ENCODE measurements around the gene KLHL7.

The KLHL7 gene

DNA sequence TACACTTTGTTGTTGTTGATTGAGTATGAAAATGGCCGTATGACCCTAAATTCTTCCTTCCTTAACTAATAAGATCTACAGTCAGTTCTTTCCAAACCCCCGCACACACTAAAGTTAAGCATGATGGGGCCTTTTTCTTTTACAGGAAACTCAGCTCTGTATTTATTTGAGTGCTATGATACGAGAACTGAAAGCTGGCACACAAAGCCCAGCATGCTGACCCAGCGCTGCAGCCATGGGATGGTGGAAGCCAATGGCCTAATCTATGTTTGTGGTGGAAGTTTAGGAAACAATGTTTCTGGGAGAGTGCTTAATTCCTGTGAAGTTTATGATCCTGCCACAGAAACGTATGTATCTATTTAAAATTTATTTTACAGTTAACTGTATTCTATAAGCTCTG lies 62.1 kb downstream of the KLHL7 start:
- Histone ChIP-seq H3K27me3 (no peaks in the 10 kb centered on the region), H3K36me3 (no peaks in the 10 kb centered on the region), H3K4me3 (ENCODE audit: low read depth, low read length) (no peak overlapping the region), H3K9me3 (no peaks in the 10 kb centered on the region), H3K4me1 (no peaks in the 10 kb centered on the region)
- TF ChIP-seq, protein P1, sequence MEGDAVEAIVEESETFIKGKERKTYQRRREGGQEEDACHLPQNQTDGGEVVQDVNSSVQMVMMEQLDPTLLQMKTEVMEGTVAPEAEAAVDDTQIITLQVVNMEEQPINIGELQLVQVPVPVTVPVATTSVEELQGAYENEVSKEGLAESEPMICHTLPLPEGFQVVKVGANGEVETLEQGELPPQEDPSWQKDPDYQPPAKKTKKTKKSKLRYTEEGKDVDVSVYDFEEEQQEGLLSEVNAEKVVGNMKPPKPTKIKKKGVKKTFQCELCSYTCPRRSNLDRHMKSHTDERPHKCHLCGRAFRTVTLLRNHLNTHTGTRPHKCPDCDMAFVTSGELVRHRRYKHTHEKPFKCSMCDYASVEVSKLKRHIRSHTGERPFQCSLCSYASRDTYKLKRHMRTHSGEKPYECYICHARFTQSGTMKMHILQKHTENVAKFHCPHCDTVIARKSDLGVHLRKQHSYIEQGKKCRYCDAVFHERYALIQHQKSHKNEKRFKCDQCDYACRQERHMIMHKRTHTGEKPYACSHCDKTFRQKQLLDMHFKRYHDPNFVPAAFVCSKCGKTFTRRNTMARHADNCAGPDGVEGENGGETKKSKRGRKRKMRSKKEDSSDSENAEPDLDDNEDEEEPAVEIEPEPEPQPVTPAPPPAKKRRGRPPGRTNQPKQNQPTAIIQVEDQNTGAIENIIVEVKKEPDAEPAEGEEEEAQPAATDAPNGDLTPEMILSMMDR (IDR thresholded peaks at IDR 0.05; ENCODE audit: low read depth, low read length), result no peak
- DNase-seq, result no peak

DNA sequence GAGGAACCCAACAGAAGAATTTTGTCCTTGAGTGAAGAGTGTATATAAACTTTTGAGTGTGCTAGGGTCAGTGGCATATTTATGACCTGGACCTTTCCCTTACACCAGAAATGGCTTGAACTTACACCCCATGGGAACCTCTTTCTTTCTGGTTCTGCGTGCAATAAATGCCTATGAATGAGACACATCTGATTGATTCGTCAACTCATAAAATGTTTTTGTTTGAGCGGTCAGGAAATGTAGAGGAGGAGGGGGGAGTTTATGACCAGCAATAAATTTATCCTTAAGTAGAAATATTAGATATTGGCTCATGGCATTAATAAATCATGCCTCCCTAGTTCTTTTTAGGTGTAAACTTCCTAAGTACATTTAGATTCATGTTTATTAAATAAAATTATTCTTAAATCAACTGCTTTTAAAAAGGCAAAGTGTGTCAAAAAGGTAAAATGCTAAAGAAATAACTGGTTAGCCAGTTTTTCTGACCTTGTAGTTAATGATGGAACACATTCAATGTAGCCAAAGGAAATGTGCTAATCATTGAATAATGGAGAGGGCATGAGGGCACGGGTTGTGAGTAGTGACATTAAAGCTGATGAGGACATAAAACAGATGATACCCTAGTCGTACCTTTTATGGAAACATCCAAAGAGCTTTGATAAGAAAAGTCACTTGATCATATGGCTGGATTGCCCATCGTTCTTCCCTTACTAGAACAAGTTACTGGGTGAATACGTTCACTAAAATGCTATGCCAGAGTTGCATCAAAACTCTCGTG lies 62.7 kb downstream of the KLHL7 start:
- Histone ChIP-seq H3K9me3 (no peaks in the 10 kb centered on the region), H3K4me3 (ENCODE audit: low read depth, low read length) (no peak overlapping the region), H3K27me3 (no peaks in the 10 kb centered on the region), H3K36me3 (no peaks in the 10 kb centered on the region), H3K4me1 (no peaks in the 10 kb centered on the region)
- no peak for DNase-seq
- TF ChIP-seq, protein P1 (IDR thresholded peaks at IDR 0.05; ENCODE audit: low read depth, low read length), result no peak

DNA sequence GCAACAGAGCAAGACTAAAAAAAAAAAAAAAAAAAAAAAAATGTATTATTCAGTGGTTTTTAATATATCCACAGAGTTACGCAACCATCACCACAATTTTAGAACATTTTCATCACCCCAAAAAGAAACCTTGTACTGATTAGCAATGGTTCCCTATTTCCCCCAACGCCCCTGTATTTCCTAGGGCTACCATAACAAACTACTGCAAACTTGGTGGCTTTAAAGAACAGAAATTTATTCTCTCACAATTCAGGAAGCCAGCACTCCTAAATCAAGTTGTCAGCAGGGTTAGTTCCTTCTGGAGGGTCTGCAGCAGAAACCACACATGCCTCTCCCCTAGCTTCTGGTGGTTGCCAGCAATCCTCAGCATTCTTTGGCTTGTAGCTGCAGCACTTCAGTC lies 70.4 kb downstream of the KLHL7 start:
- DNase-seq, result no peak

GRCh38 chr7:23181684-23182553 lies 76.3 kb downstream of the KLHL7 start, which contains the start of gene NUP42:
NUP42 (plus strand) TSS chr7:23182048; CDS start chr7:23182086, 38 bp downstream.
- TF ChIP-seq, protein P1 (IDR thresholded peaks at IDR 0.05; ENCODE audit: low read depth, low read length), result no peak
- Histone ChIP-seq H3K27me3 (no peaks in the 10 kb centered on the region), H3K9me3 (no peaks in the 10 kb centered on the region), H3K4me3 (ENCODE audit: low read depth, low read length) (peak within 1 kb of the TSS; percentile 75), H3K4me1 (no peaks in the 10 kb centered on the region; the same call in 1 of the 2 replicates), H3K36me3 (peaks cover 21% of the 10 kb centered on the region)
- peak; percentile 98 for DNase-seq

More for the DNA sequence above, 70.4 kb downstream of the KLHL7 start:
- H3K4me3 ChIP-seq (ENCODE audit: low read depth, low read length), result no peak overlapping the region
- no peaks in the 10 kb centered on the region for H3K4me1 ChIP-seq
- no peaks in the 10 kb centered on the region for H3K9me3 ChIP-seq
- no peaks in the 10 kb centered on the region for H3K36me3 ChIP-seq
- H3K27me3 ChIP-seq, result no peaks in the 10 kb centered on the region
- TF ChIP-seq, protein P1 (IDR thresholded peaks at IDR 0.05; ENCODE audit: low read depth, low read length), result no peak

- Histone ChIP-seq H3K27me3 (no peaks in the 10 kb centered on the region), H3K36me3 (peaks cover 32% of the 10 kb centered on the region), H3K4me3 (ENCODE audit: low read depth, low read length) (peak overlapping the region; percentile 75), H3K9me3 (no peaks in the 10 kb centered on the region), H3K4me1 (no peaks in the 10 kb centered on the region; the same call in 1 of the 2 replicates)
- no peak for DNase-seq
- TF ChIP-seq, protein P1 (IDR thresholded peaks at IDR 0.05; ENCODE audit: low read depth, low read length), result no peak
These were observed 77.9 kb downstream of the KLHL7 start for GRCh38 chr7:23183279-23184012.
